Psoas muscle (tissue), 8 donors: ENCODE measurements around the gene CAND2. TPM values are rescaled to one million over a fixed set of nuclear protein-coding genes. Genes with fewer than 3 reads are reported as not detected.
"Not testable (repeated sequence)": the region's sequence is repeated elsewhere in the genome, so short reads cannot be mapped to it uniquely, and the experiment has no call there.

Source experiments
- ATAC-seq, 4 donors: fragments of 200-7000 bp; cut with Tn5 transposase; one replicate each; pipeline ENCODE4 v1.9.1; 2020; ENCODE audit warnings: moderate library complexity in 3 of 4, mild to moderate bottlenecking in 2 of 4
- DNase-seq, 2 donors: peaks; one replicate each; pipeline ENCODE4 v3.0.0-alpha.2; 2020
- H3K27ac ChIP-seq: fragments of 200-600 bp; one replicate; pipeline ENCODE4 v1.8.0; 2022
- H3K27me3 ChIP-seq, 3 donors: fragments of 200-600 bp in 1 of 3; one replicate each; pipeline versions ENCODE4 v1.6.1 to v1.8.0; 2013 to 2022; ENCODE audit warnings: low read length in 2 of 3, mild to moderate bottlenecking in 2 of 3, moderate library complexity in 1 of 3; ENCODE audit not compliant: insufficient read depth in 3 of 3
- H3K36me3 ChIP-seq, 2 donors: fragments of 200-600 bp in 1 of 2; one replicate each; pipeline versions ENCODE4 v1.6.1 to v1.8.0; 2013 to 2022; ENCODE audit warnings: low read depth in 1 of 2, mild to moderate bottlenecking in 1 of 2, moderate library complexity in 1 of 2; ENCODE audit not compliant: insufficient read depth in 1 of 2
- H3K4me1 ChIP-seq: fragments of 200-600 bp; one replicate; pipeline ENCODE4 v1.8.0; 2022
- H3K4me3 ChIP-seq: fragments of 200-600 bp; one replicate; pipeline ENCODE4 v1.8.0; 2022; ENCODE audit warnings: mild to moderate bottlenecking
- H3K9me3 ChIP-seq: fragments of 200-600 bp; one replicate; pipeline ENCODE4 v1.8.0; 2022
- CTCF ChIP-seq: fragments of 200-600 bp; IDR thresholded peaks from one replicate; pipeline ENCODE4 v1.8.0; 2022; ENCODE audit warnings: antibody characterized with exemption
- WGBS, 3 donors: extraction: QIAGEN DNeasy Blood & Tissue Kit; methylation state at CpG; one replicate each; pipeline versions ENCODE4 v1.1.6 to v1.1.7; 2013; 5-methylcytosine and 5-hydroxymethylcytosine counted together
- intact Hi-C, 2 donors: fragments of 100-400 bp; cut with DNase I; formaldehyde crosslinking; loops; one replicate each; pipeline versions ENCODE4 v1.11.0 to v1.14.2; 2022
- polyA plus RNA-seq, 3 donors: library from polyadenylated mRNA; stranded (reverse); fragments of 200-250 nt; gene quantifications; one replicate each; pipeline ENCODE4 v1.2.3, GENCODE V29; 2013
- total RNA-seq, 4 donors: library from RNA; stranded (reverse); fragmentation: NEBNext Ultra II Directional in 2 of 4; extraction: Animal tissue kit (Norgen Biotek cat#: 25700) in 2 of 4; gene quantifications; one replicate each; pipeline versions ENCODE4 v1.2.1 to v1.2.4, GENCODE V29; 2021 to 2023
- donor health status: healthy with polysubstance abuse.
- donor health status: DM: no; HTN: no; CAD: no; lungs with moderate emphysema.
- donor health status: Bipolar disorder and iron deficiency.
- donor health status: healthy.
- donor health status: DM: yes; HTN: yes; CAD: no.
- donor health status: DM: no; HTN: no; CAD: no.
- donor health status: DM: no; HTN: no; CAD: no.
- donor health status: DM: yes; HTN: yes; CAD: no.

Gene CAND2
- total and polyA plus RNA-seq, 7 donors: 3.7 to 220 (median 128) TPM

- Histone ChIP-seq H3K36me3 (no peaks in the 10 kb centered on the region), H3K9me3 (no peaks in the 10 kb centered on the region), H3K27ac (peak overlapping the region; percentile 61), H3K4me1 (peaks cover 20% of the 10 kb centered on the region), H3K4me3 (no peak overlapping the region), H3K27me3 (no peaks in the 10 kb centered on the region)
- TF ChIP-seq CTCF: no peak
- DNase-seq (no peak), ATAC-seq (no peak)
- 50 to 61% (median 57%) methylated on average over 1 of the region's 1 CpG for WGBS, 3 donors
- intact Hi-C loops: loop anchor here in 1 of 2 donors (5.0 kb wide), 1 partner anchor 46 kb away; no protein-coding TSS in a partner anchor
Measured at GRCh38 chr3:12845811-12846210, 49.3 kb downstream of the CAND2 start.

GRCh38 chr3:12852201-12852600, 55.7 kb downstream of the CAND2 start:
- intact Hi-C loops: no loop called here
- WGBS, 3 donors: 61 to 69% (median 61%) methylated on average over 3 of the region's 3 CpGs
- TF ChIP-seq CTCF: no peak
- Histone ChIP-seq H3K9me3 (no peaks in the 10 kb centered on the region), H3K27ac (no peak overlapping the region), H3K27me3 (no peaks in the 10 kb centered on the region), H3K4me3 (no peak overlapping the region), H3K36me3 (no peaks in the 10 kb centered on the region), H3K4me1 (peaks cover 3% of the 10 kb centered on the region)
- ATAC-seq: no peak
- no peak for DNase-seq

- H3K9me3 ChIP-seq, H3K4me3 ChIP-seq, DNase-seq, H3K27me3 ChIP-seq, intact Hi-C loops, H3K4me1 ChIP-seq, H3K36me3 ChIP-seq: not testable (repeated sequence)
- 30 to 42% (median 32%) methylated on average over 2 of the region's 2 CpGs for WGBS, 3 donors
- peak; percentile 86 to 94 (median 92) for ATAC-seq
- peak overlapping the region; percentile 46 for H3K27ac ChIP-seq
Measured at GRCh38 chr3:12853847-12854246, 57.4 kb downstream of the CAND2 start.

GRCh38 chr3:12854565-12854964, 58.1 kb downstream of the CAND2 start:
- Histone ChIP-seq H3K27ac (no peak overlapping the region), H3K36me3 (no peaks in the 10 kb centered on the region), H3K4me3 (no peak overlapping the region), H3K4me1 (no peaks in the 10 kb centered on the region), H3K9me3 (no peaks in the 10 kb centered on the region), H3K27me3 (no peaks in the 10 kb centered on the region)
- TF ChIP-seq CTCF: no peak
- intact Hi-C loops: no loop called here
- DNase-seq (no peak), ATAC-seq (peak in 1 of 4 donors; percentile 29)
- 55 to 78% (median 62%) methylated on average over 4 of the region's 4 CpGs for WGBS, 3 donors

GRCh38 chr3:12856626-12857025, 60.1 kb downstream of the CAND2 start:
- Histone ChIP-seq H3K4me1 (no peaks in the 10 kb centered on the region), H3K27me3 (no peaks in the 10 kb centered on the region), H3K27ac (no peak overlapping the region), H3K4me3 (no peak overlapping the region), H3K36me3 (no peaks in the 10 kb centered on the region), H3K9me3 (no peaks in the 10 kb centered on the region)
- ATAC-seq: no peak
- no peak for DNase-seq
- intact Hi-C loops: no loop called here
- 84 to 94% (median 84%) methylated on average over 5 of the region's 5 CpGs for WGBS, 3 donors
- no peak for TF ChIP-seq CTCF
